HG03097 (cell line): ENCODE data around the gene APRT.

Source experiments
- ATAC-seq: cut with Tn5 transposase; IDR thresholded peaks from one replicate; pipeline ENCODE4 v1.9.1; 2021; ENCODE audit not compliant: unreplicated experiment, low FRiP score

The APRT gene

GRCh38 chr16:88760424-88761142 lies 51.1 kb downstream of the APRT start:
- ATAC-seq, result no peak

GRCh38 chr16:88759976-88760350 lies 51.8 kb downstream of the APRT start:
- ATAC-seq, result no peak
